Measurements from ENCODE around the gene NCAPG2.

The NCAPG2 gene

GRCh38 chr7:158623241-158623640, 81.4 kb downstream of the NCAPG2 start:
- DNase-seq, result no peak

- DNase-seq, result no peak
Observed at GRCh38 chr7:158620839-158621441, 83.7 kb downstream of the NCAPG2 start.

- DNase-seq, result no peak
Observed at GRCh38 chr7:158620418-158620817, 84.2 kb downstream of the NCAPG2 start.

- DNase-seq, result no peak
Observed at GRCh38 chr7:158618745-158619140, 85.9 kb downstream of the NCAPG2 start.

- DNase-seq, result no peak
Observed at GRCh38 chr7:158617737-158618128, 86.9 kb downstream of the NCAPG2 start.

GRCh38 chr7:158616050-158616449, 88.6 kb downstream of the NCAPG2 start:
- DNase-seq, result no peak

- no peak for DNase-seq
Observed at GRCh38 chr7:158614700-158615099, 89.9 kb downstream of the NCAPG2 start.

GRCh38 chr7:158613481-158613880, 91.1 kb downstream of the NCAPG2 start:
- DNase-seq, result no peak

- no peak for DNase-seq
Observed at GRCh38 chr7:158612546-158612945, 92.1 kb downstream of the NCAPG2 start.

- no peak for DNase-seq
Observed at GRCh38 chr7:158611541-158611940, 93.1 kb downstream of the NCAPG2 start.

GRCh38 chr7:158609313-158609974, 95.2 kb downstream of the NCAPG2 start:
- no peak for DNase-seq

- no peak for DNase-seq
Observed at GRCh38 chr7:158607563-158607962, 97.0 kb downstream of the NCAPG2 start.

- no peak for DNase-seq
Observed at GRCh38 chr7:158606671-158607424, 97.8 kb downstream of the NCAPG2 start.

GRCh38 chr7:158606129-158606528, 98.5 kb downstream of the NCAPG2 start:
- no peak for DNase-seq

- DNase-seq, result no peak
Observed at GRCh38 chr7:158603773-158604755, 100.5 kb downstream of the NCAPG2 start.

GRCh38 chr7:158602905-158603772, 101.5 kb downstream of the NCAPG2 start:
- DNase-seq, result no peak

GRCh38 chr7:158602041-158602440, 102.6 kb downstream of the NCAPG2 start:
- no peak for DNase-seq

GRCh38 chr7:158601090-158601489, 103.5 kb downstream of the NCAPG2 start:
- DNase-seq, result no peak

GRCh38 chr7:158596745-158597144, 107.9 kb downstream of the NCAPG2 start:
- no peak for DNase-seq

- no peak for DNase-seq
Observed at GRCh38 chr7:158596309-158596708, 108.3 kb downstream of the NCAPG2 start.

GRCh38 chr7:158595068-158595467, 109.5 kb downstream of the NCAPG2 start:
- no peak for DNase-seq

- no peak for DNase-seq
Observed at GRCh38 chr7:158592541-158592940, 112.1 kb downstream of the NCAPG2 start.
